ENCODE data around the gene SDF4. TPM values are rescaled to one million over a fixed set of nuclear protein-coding genes. Genes with fewer than 3 reads are reported as not detected.

SDF4 gene
- total RNA-seq, 1 experiment from 2014 or later, result 82.0 TPM

DNA sequence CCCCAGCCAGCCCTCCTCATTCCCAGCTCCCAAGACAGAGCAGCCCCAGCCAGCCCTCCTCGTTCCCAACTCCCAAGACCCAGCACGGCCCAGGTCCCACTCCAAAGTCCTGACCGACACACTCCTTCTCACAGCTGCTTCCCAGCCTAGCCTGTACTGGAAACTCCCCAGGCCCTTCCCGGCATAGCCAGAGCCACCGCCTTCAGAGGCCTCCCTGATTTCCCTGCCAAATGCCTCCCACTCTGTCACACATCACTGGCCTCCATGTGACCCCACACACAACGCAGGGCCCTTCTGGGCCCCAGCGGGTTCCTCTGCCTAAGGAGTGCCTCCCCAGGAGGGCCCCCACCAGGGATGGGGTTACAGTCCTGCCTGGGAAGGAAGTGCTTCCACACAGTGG is 39.0 kb upstream of the SDF4 start:
- H3K4ac ChIP-seq (ENCODE audit: low read depth, low read length), result no peak overlapping the region
- no peak overlapping the region for H2AFZ ChIP-seq (ENCODE audit: low read length)
- H3K27me3 Mint-ChIP-seq (ENCODE audit: low read depth), result peaks cover 1% of the 10 kb centered on the region; the same call in 1 of the 2 replicates
- no peak overlapping the region for H2BK15ac ChIP-seq (ENCODE audit: low read depth, low read length)
- no peak overlapping the region for H2BK120ac ChIP-seq (ENCODE audit: low read depth, low read length, poor library complexity, severe bottlenecking)
- no CpG with 5 or more reads among the region's 7 CpGs for WGBS (ENCODE audit: extremely low coverage, insufficient read length, low lambda C conversion rate)
- H3K23ac ChIP-seq (ENCODE audit: insufficient read length, low read depth, low read length), result no peak overlapping the region
- no peaks in the 10 kb centered on the region for H3K9me3 ChIP-seq (ENCODE audit: control insufficient read depth, low read depth, low read length)
- peaks cover 21% of the 10 kb centered on the region for H3K79me1 ChIP-seq (ENCODE audit: insufficient read depth, low read depth, low read length, poor library complexity, severe bottlenecking)
- H4K8ac ChIP-seq (replicated peaks; ENCODE audit: insufficient read length, low read depth, low read length), result no peak overlapping the region
- H3K27ac ChIP-seq (ENCODE audit: insufficient read length, low read depth, low read length), result no peak overlapping the region
- H3K9me3 Mint-ChIP-seq, result no peaks in the 10 kb centered on the region; a peak in 1 of 5 replicates
- H3K56ac ChIP-seq (ENCODE audit: insufficient read length, low read depth, low read length), result no peak overlapping the region
- peak overlapping the region; percentile 9 to 59; a peak in 2 of 5 replicates for H3K4me3 Mint-ChIP-seq
- no peak overlapping the region for H3K18ac ChIP-seq (ENCODE audit: insufficient read length, low read depth, low read length)
- H3K27me3 ChIP-seq (ENCODE audit: insufficient read depth, low read length), result no peaks in the 10 kb centered on the region
- no peak overlapping the region for H4K5ac ChIP-seq (ENCODE audit: insufficient read length, low read depth, low read length)
- H3K14ac ChIP-seq (ENCODE audit: insufficient read depth, low read length), result no peak overlapping the region
- no peak overlapping the region for H3T11ph ChIP-seq (ENCODE audit: low read length)
- H4K91ac ChIP-seq (ENCODE audit: insufficient read length, low read depth, low read length), result no peak overlapping the region
- H3K23me2 ChIP-seq (ENCODE audit: insufficient read length, low read depth, low read length, poor library complexity, severe bottlenecking), result peaks cover 14% of the 10 kb centered on the region
- peaks cover 5% of the 10 kb centered on the region; the same call in 1 of the 2 replicates for H3K4me1 ChIP-seq (ENCODE audit: insufficient read depth, low read length)
- no peak for DNase-seq
- H2BK5ac ChIP-seq (ENCODE audit: insufficient read length, low read length), result no peak overlapping the region
- peaks cover 28 to 32% of the 10 kb centered on the region in 2 experiments for H3K4me1 Mint-ChIP-seq
- H3K9ac ChIP-seq (ENCODE audit: extremely low read depth, insufficient read length, low read length), result no peak overlapping the region
- H2BK12ac ChIP-seq (ENCODE audit: insufficient read length, low read depth, low read length), result no peak overlapping the region
- no peak overlapping the region for H2BK20ac ChIP-seq (ENCODE audit: low read depth, low read length, poor library complexity, severe bottlenecking)
- H2AK5ac ChIP-seq (ENCODE audit: insufficient read length, low read length), result no peak overlapping the region
- H3K36me3 Mint-ChIP-seq (ENCODE audit: insufficient read depth in 1 of 3, low read depth in 3 of 3), result peaks cover 25 to 44% (median 39%) of the 10 kb centered on the region in 3 experiments; a peak in 6 of 7 replicates
- peaks cover 25% of the 10 kb centered on the region; the same call in 1 of the 2 replicates for H3K79me2 ChIP-seq (ENCODE audit: insufficient read depth, low read length)
- TF ChIP-seq, protein P1, sequence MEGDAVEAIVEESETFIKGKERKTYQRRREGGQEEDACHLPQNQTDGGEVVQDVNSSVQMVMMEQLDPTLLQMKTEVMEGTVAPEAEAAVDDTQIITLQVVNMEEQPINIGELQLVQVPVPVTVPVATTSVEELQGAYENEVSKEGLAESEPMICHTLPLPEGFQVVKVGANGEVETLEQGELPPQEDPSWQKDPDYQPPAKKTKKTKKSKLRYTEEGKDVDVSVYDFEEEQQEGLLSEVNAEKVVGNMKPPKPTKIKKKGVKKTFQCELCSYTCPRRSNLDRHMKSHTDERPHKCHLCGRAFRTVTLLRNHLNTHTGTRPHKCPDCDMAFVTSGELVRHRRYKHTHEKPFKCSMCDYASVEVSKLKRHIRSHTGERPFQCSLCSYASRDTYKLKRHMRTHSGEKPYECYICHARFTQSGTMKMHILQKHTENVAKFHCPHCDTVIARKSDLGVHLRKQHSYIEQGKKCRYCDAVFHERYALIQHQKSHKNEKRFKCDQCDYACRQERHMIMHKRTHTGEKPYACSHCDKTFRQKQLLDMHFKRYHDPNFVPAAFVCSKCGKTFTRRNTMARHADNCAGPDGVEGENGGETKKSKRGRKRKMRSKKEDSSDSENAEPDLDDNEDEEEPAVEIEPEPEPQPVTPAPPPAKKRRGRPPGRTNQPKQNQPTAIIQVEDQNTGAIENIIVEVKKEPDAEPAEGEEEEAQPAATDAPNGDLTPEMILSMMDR (conservative IDR thresholded peaks at IDR 0.05), result no peak
- peaks cover 2% of the 10 kb centered on the region for H4K20me1 ChIP-seq (ENCODE audit: control insufficient read depth, insufficient read depth, insufficient read length)
- no peak overlapping the region for H3K4me2 ChIP-seq (ENCODE audit: insufficient read depth, insufficient read length, low read length)
- H3K27ac Mint-ChIP-seq, result peak overlapping the region in 2 of 3 experiments; percentile 64 to 93; a peak in 5 of 7 replicates

All from H9 (cell line).